HG02759 (cell line): ENCODE measurements around the gene MRPL42.
"Not testable (repeated sequence)": the region's sequence is repeated elsewhere in the genome, so short reads cannot be mapped to it uniquely, and the experiment has no call there.

Source experiments
- ATAC-seq: cut with Tn5 transposase; IDR thresholded peaks from one replicate; pipeline ENCODE4 v1.9.1; 2021; ENCODE audit warnings: mild to moderate bottlenecking, moderate library complexity; ENCODE audit not compliant: unreplicated experiment

MRPL42 gene

DNA sequence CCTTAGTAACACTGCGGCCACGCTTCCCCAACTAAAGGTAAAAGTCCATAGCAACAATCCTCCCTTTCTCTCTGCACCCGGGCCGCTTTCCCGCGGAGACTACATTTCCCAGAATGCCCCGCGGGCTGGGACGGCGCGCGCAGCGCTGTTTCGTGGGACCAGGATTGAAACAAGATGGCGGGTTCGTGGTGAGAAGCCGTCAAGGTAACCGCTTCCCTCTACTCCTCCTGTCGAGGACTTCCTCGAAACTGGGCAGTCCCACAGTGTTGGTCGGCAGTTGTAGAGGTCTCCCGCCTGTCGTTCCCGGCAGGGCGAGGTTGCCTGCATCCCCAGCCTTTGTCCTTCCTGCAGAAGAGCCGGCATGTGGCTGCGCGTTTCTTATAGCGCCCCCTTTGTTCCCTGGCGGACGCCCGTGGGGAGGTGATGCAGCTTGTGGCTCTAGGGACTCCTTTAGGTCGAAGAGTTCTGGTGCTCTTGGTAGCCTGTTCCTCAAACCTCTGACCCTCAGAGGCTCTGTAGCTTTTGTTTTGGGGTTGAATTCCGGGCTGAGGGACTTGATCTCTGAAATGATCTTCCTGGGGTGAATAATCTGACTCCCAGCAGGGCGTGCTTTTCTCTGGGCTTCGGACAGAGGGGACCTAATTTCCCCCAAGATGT lies at the start of gene MRPL42:
Gene MRPL42, plus strand, starts transcription at position 164 of the 657 bp plus-strand sequence. CDS start 1,772 bp downstream, outside the sequence.
- peak; percentile 91 for ATAC-seq

DNA sequence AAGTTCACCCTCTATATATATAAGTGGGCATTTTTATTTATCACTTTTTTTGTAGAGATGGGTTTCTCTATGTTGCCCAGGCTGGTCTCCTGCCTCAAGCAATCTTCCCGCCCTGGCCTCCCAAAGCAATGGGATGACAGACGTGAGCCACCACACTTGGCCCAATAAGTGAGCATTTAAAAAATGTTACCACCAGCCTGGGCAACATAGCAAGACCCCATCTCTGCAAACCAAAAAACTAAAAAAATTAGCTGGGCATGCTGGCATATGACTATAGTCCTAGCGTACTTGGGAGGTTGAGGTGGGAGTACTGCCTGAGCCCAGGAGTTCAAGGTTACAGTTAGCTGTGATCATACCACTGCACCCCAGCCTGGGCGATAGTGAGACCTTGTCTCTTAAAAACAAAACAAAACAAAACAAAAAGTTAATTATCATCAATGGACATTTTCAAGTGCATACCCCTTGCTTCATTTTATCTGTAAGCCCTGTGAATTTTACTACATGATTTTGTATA lies 49.3 kb upstream of the MRPL42 start:
- ATAC-seq, result no peak

DNA sequence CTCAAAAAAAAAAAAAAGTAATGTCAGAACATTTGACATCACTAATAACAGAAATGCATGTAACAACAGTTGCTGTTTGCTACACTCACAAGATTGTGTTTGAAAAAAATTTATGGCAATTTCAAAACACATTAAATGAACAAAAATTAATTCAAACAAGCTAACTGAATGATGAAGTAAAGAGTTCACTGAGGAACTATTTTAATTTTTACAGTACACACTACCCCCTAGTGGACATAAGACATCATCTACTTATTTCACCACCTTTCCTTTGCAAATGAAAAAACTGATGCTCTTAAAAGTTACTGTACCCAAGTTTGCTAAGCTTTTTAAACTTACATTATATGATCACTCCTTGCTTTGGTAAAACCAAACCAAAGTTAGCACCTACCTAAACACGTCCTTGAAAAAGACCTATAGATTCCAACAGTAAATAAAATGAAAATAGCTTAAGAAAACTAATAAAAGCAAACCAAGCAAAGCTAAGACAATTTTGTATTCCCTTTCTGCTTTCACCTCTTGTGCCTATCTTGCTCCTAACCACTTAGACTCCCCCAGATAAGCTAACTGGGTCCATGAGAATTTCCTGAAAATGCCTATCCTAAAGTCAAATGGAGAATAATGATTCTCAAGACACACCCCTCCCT lies 47.8 kb upstream of the MRPL42 start:
- no peak for ATAC-seq

DNA sequence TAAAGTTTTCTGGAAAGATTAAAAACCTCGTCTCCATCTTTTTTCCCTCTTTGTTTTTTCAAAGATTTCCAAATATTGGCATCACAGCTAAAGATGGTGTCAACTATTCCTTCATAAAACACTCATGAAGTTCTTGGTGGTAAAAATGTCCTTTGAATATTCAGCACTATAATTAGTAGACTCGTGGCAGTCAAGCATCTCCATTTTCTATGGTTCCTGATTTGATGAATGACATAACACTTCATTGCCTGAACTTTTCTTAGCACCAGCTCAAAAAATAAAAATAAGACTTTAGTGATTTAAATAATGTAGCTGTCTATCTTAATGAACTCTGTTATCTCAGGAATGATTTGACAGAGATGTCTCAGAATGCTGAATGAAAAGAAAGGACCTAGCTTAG lies 45.3 kb upstream of the MRPL42 start:
- ATAC-seq, result no peak

DNA sequence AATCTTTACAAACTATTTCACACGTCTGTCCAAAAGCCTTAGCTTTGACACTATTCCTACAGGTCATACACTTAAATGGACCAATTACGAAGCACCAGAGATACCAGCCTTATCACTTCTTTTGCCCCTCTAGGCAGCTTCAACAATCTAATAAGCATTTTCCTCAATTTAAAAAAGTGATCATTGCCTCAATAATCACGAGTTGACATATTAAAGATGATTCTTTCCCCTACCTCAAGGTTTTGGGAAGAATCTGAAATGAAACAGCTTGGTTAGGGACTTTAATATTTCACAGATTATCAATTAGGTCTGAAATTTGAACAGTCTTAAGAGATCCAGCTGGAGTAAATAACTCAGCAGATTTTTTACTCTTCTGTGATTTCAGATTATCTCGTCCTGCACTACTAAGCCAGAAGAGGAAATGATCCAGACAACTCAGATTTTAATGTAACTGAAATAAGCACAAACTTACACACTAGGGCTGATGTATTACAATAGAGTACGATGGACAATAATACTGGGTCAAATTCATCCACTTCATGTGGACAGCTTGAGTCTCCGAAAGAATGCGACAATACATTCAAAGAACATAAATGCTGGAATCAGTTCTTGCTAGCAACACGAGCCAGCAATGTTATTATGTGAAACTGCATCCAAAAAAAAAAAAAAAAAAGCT lies 41.4 kb upstream of the MRPL42 start:
- ATAC-seq, result peak; percentile 29

DNA sequence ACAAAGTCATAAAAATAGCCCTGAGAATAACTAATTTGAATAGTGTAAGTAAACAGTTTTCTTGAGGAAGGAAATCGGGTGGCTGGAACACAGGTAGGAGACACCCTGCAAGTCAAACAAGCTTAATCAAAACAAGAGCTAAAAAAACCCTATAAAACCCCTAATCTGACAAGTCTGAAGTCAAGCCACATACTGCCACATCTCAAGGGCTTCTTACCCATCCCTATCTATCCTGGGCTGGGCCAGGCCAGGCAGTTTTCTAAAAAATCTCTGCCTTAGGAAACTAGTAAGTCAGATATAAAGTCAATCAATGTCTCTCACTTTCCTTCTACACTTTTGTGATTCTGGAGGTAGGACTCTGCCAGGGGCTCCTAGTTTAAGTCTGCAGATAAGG lies 40.9 kb upstream of the MRPL42 start:
- ATAC-seq, result peak; percentile 43

DNA sequence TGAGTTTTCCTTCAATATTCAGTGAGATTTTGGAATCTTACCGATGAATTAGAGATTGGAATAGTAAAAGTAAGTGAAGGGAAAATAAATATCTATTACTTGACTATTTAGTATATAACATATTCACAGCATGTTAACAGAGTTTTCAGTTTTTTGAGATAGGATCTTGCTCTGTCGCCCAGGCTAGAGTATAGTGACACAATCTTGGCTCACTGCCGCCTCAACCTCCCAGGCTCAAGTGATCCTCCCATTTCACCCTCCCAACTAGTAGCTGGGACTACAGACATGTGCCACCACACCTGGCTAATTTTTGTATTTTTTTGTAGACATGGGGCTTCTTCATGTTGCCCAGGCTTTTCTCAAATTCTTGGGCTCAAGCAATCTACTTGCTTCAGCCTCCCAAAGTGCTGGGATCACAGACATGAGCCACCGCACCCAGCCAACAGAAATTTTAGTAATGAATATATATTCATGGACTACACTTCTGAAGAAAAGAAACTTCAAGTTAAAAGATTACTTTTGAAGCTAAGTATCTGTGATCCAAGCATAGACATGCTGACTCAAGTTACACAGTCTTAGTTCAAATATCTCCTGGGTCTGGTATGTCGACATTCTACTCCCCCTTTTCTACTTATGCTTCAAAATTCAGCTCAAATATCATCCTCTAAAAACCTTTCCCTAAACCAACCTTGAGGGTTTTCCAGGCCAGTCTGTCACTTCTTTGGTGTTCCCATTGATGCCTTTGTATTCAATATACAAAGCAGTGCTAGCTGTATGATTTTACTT lies 39.3 kb upstream of the MRPL42 start:
- no peak for ATAC-seq

DNA sequence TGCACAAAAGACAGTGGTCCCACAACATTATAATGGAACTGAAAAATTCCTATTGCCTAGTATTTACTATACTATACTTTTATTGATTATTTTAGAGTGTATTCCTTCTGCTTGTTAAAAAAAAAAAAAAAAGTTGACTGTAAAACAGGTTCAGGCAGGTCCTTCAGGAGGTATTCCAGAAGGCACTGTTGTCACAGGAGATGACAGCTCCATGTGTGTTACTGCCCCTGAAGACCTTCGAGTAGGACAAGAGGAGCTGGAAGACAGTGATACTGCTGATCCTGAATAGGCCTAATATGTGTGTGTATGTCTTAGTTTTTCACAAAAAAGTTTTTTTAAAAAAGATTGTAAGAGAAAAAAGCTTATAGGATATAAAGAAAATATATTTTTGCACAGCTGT lies 37.9 kb upstream of the MRPL42 start:
- ATAC-seq, result no peak

DNA sequence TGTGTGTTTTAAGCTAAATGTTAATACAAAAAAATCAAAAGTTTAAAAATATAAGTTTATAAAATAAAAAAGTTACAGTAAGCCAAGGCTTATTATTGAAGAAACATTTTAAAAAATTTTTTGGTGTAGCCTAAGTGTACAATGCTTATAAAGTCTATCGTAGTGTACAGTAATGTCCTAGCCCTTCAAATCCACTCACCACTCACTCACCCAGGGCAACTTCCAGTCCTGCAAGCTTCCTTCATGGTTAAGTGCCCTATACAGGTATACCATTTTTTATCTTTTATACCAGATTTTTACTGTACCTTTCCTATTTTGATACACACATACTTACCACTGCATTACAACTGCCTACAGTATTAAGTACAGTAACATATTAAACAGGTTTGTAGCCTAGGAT lies 37.5 kb upstream of the MRPL42 start:
- no peak for ATAC-seq

DNA sequence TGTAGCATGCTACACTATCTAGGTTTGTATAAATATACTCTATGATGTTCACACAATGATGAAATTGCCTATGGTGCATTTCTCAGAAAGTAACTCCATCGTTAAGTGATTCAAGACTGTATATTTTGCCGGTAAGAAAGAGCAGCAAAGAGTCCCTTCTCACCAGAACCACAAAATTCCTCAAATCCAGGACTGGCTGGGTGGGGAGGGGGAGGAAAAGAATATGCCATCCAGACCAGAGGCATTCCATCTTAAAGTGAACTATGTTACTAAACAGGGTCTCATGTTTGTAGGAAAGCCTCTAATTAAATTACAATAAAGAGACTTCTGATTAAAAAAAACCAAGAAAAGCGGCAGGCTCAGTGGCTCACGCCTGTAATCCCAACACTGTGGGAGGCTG lies 37.0 kb upstream of the MRPL42 start:
- ATAC-seq, result no peak

DNA sequence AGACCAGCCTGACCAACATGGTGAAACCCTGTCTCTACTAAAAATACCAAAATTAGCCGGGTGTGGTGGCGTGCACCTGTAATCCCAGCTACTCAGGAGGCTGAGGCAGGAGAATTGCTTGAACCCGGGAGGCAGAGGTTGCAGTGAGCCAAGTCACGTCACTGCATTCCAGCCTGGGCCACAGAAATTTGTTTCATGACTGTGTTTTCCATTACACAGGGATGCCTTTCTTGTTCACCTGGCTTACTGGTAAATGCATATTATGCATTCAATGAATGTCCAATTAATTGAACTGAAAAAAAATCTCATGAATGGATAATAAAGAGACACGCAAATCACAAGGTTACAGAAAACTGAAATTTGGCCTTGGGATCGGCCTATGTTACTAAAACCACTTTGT lies 35.3 kb upstream of the MRPL42 start:
- not testable (repeated sequence) for ATAC-seq

DNA sequence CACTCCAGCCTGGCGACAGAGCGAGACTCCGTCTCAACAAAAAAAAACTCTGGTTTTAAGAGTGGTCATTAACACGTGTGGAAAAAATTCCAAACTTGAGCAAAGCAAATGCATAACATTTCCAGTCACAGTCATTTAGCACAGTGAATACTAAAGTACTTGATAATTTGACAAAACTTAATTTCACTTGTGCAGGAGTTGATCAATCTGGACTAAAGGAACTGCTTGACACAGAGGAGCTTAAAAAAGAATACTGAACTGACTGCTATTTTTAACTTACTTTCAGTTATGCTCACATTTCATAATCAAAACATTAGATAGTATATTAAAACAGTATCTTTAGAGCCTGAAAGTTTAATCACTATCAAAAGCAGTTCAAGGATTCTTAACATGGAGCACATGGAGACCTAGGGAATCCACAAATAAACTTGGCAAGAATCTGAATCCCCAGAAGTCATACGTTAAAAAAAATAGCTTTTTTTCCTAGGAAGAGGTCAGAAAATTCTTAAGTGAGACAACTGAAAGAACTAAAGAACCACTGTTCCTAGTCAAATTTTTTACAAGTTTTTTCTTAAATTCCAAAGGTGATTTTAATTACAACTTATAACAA lies 33.0 kb upstream of the MRPL42 start:
- ATAC-seq, result no peak

DNA sequence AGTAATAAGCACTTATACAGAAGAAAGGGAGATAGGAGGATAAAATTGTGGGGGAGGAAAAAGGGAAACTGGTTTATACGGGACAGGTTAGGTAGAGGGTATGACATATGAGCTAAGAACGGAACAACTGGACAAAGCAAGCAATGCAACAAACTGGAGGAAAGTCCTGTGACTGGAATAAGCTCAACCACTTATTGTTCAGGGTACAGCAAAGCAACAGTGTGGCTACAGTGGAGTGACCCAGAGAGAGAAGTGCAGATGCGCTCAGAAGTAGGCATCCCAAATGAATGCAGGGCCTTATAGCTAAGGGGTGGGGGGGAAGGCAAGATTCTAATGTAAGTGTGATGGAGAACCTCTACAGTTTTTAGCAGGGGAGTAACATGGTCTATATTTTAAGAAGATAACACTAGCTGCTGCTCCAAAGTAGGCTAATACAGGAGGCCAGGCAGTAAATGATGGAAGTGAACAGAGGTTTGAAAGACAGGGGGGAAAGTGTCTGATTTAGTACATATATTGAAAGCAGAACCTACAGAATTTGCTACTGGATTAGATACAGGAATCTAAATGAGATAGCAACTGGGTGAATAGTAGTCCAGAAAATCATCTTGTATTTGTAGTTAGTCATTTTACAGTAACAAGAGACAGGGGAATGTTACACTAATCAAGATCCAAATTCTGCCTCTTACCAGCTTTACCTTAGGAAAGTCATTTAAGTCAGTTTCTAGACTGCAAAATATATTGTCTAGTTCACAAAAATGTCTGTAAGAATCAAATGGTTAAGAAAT lies 28.9 kb upstream of the MRPL42 start:
- no peak for ATAC-seq

DNA sequence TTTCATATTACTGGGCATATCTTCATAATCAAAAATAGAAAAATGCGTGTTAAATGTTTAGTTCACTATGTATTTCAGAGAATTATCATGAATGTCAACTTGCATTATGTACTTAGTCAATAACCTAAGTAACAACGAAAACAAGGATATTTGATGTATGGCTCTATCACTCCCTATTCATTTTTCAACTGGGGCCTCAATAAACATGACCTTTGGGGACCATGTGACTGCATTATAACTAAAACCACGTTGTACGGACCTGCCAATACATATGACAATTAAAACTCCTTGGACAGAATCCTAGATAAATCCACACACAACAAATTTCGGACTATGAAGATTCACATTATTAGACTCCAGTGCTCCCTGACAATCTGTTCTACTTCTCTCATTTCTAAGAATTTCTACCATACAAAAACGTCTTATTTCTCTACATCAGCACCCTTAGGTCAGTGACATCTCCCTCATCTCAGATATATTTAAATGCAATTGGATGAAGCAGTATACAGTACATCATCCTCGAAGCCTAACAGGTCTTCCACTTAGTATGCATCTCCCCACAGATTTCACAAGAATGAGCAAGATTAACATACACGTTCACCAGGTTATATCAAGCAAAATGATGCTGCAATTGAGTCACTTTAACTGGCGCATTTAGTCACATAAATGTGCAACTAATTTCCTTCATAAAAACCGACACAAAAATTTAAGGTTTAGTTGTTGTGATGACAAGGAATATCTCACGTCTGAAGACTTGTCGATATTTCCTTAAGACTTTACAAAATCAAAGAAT lies 27.1 kb upstream of the MRPL42 start:
- ATAC-seq, result no peak

DNA sequence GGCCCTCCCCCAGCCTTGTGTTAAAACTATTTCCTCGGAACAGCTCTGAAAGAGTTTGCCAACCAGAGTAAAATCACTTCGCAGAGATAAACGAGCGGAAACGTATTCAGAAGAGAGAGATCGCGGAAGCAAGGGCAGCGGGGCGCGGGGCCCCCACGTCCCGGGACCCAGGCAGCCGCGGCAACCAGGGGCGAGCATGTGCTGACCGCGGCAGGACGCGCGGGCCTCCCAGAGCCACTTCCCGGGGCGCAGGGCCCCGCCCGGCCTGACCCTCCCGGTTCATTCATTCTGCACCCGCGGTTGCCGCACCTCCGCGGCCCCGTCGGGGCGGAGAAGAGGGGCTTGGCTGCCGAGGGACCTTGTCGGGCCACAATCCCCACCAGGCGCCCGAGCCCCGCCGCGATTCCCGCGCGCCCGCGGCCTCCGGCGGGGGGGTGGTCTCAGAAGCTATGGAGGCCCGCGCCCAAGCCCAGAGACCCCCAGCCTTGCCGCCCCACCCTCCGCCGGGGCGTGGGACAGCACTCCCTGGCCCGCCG lies 26.2 kb upstream of the MRPL42 start:
- no peak for ATAC-seq

DNA sequence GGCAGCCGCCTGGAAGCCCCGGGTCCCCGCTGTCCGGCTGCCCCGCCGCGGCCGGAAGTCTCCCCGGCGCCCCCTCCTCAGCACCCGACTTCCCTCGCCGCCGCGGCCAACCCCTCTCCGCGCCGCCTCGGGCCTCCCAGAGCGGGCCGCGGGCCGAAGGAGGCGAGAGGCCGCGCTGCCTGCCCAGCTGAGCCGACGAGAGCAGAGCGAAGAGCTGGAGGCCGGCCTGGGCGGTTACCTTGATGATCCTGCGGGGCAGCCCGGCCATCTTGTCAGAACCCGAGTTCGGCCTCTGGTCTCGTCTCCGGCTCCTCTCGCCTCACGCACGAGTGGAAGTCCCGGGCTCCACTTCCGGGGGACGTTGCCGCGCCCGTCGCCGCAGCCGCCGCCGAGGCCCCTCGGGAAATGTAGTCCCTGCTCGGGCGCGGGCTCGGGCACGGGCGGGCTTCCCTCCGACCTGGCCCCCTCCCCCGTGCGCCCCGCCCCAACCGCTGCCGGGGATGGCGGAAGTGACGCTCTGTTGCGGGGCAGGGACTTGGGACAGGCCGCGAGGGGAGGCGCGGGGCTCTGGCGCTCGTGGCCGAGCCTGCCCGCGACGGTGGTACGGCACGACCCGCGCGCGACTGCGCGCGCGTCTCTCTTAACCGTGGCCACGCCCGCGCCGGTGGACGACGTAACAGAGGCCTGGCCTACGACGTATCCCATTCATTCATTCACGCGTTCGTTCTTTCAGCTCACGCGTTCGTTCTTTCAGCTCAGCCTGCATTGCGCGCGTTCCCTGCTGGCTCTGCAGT lies 25.5 kb upstream of the MRPL42 start, which contains the start of gene UBE2N:
Gene UBE2N, minus strand, starts transcription at position 331 of the 794 bp plus-strand sequence. Its CDS starts 63 bp downstream, at position 268.
- ATAC-seq, result peak; percentile 82

DNA sequence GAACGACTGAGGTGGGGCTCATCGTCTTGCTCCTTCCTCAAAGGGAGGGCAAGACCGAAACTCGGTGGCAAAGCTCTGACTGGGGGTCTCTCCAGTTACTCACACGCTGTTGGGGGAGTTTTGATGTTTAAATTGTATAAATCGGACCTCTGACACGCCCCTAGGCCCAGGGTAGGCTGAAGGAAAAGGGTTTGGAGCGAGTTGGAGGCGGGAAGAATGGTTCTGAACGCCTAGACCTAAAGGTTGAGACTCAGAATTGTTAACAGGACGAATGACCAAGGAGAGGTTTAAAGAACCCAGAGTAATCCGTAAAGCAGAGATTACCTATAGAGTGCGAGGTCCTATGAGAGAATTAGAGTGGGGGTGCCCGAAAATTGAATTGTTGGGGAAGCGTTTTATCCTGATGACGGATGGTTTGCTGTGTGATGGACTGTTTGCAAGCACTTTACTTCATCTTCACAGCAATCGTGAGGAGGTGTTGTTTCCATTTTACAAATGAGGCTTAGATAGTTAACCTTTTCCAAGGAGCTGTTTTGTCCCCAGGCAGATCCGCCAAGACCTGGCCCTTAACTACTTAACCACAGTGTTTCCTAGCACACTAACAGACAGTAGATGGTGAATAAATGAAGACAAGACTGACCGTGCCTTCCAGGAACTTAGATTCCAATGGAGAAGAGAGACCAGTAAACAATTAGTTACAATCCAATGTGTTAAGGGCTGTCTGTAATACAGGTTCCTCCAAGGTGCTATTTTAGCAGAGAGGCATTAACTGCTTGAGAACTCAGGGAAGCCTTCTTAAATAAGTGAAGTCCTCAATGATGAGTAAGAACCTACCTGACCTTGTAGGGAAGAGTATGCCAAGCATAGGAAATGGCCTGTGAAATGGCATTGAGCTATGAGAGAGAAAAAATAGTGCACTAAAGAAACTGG lies 24.6 kb upstream of the MRPL42 start:
- no peak for ATAC-seq
